Measurements from ENCODE around the gene DDHD1.

The DDHD1 gene

GRCh38 chr14:53035336-53036210, 117.5 kb downstream of the DDHD1 start:
- no peak for DNase-seq (ENCODE audit: low read depth in 4 of 4, low spot score in 1 of 4)

GRCh38 chr14:53034688-53035230, 118.4 kb downstream of the DDHD1 start:
- no peak for DNase-seq (ENCODE audit: low read depth in 4 of 4, low spot score in 1 of 4)

GRCh38 chr14:53034036-53034435, 119.1 kb downstream of the DDHD1 start:
- DNase-seq (ENCODE audit: low read depth in 4 of 4, low spot score in 1 of 4): no peak

GRCh38 chr14:53032838-53033390, 120.2 kb downstream of the DDHD1 start:
- no peak for DNase-seq (ENCODE audit: low read depth in 4 of 4, low spot score in 1 of 4)

GRCh38 chr14:53032161-53032803, 120.8 kb downstream of the DDHD1 start:
- no peak for DNase-seq (ENCODE audit: low read depth in 4 of 4, low spot score in 1 of 4)

GRCh38 chr14:53027562-53027961, 125.6 kb downstream of the DDHD1 start:
- no peak for DNase-seq (ENCODE audit: low read depth in 4 of 4, low spot score in 1 of 4)

GRCh38 chr14:53027041-53027440, 126.1 kb downstream of the DDHD1 start:
- DNase-seq (ENCODE audit: low read depth in 4 of 4, low spot score in 1 of 4): no peak

GRCh38 chr14:53023325-53023724, 129.8 kb downstream of the DDHD1 start:
- no peak for DNase-seq (ENCODE audit: low read depth in 4 of 4, low spot score in 1 of 4)

GRCh38 chr14:53022593-53022992, 130.5 kb downstream of the DDHD1 start:
- no peak for DNase-seq (ENCODE audit: low read depth in 4 of 4, low spot score in 1 of 4)

GRCh38 chr14:53020193-53020932, 132.8 kb downstream of the DDHD1 start:
- no peak for DNase-seq (ENCODE audit: low read depth in 4 of 4, low spot score in 1 of 4)

GRCh38 chr14:53019406-53019805, 133.7 kb downstream of the DDHD1 start:
- DNase-seq (ENCODE audit: low read depth in 4 of 4, low spot score in 1 of 4): no peak

GRCh38 chr14:53017837-53018236, 135.3 kb downstream of the DDHD1 start:
- no peak for DNase-seq (ENCODE audit: low read depth in 4 of 4, low spot score in 1 of 4)

- DNase-seq (ENCODE audit: low read depth in 4 of 4, low spot score in 1 of 4): no peak
These were observed 136.2 kb downstream of the DDHD1 start for GRCh38 chr14:53016919-53017318.

GRCh38 chr14:53016491-53016890, 136.6 kb downstream of the DDHD1 start:
- DNase-seq (ENCODE audit: low read depth in 4 of 4, low spot score in 1 of 4): no peak

- DNase-seq (ENCODE audit: low read depth in 4 of 4, low spot score in 1 of 4): no peak
These were observed 142.1 kb downstream of the DDHD1 start for GRCh38 chr14:53011053-53011462.

- DNase-seq (ENCODE audit: low read depth in 4 of 4, low spot score in 1 of 4): no peak
These were observed 142.7 kb downstream of the DDHD1 start for GRCh38 chr14:53010193-53011040.

- DNase-seq (ENCODE audit: low read depth in 4 of 4, low spot score in 1 of 4): no peak
These were observed 146.1 kb downstream of the DDHD1 start for GRCh38 chr14:53006931-53007562.

GRCh38 chr14:53004976-53005375, 148.1 kb downstream of the DDHD1 start:
- DNase-seq (ENCODE audit: low read depth in 4 of 4, low spot score in 1 of 4): no peak

GRCh38 chr14:53003776-53004175, 149.3 kb downstream of the DDHD1 start:
- DNase-seq (ENCODE audit: low read depth in 4 of 4, low spot score in 1 of 4): no peak

- no peak for DNase-seq (ENCODE audit: low read depth in 4 of 4, low spot score in 1 of 4)
These were observed 150.5 kb downstream of the DDHD1 start for GRCh38 chr14:53002576-53002975.

All from stimulated activated CD4-positive, alpha-beta T cell treated with anti-CD3 and anti-CD28 coated beads, Interleukin-1b, Interleukin-23, amount 100 ng/mL, for 24 hours (primary cell).